Thymus (tissue), 11 donors: ENCODE data around the gene CNGA2. TPM values are rescaled to one million over a fixed set of nuclear protein-coding genes. Genes with fewer than 3 reads are reported as not detected.

Experiments used
- DNase-seq, 9 donors: peaks; one replicate each; pipeline ENCODE4 v3.0.0-alpha.2; 2013; ENCODE audit warnings: low spot score in 9 of 9, low read depth in 6 of 9, missing footprints in 1 of 9
- H3K27ac ChIP-seq, 2 donors: one replicate each; pipeline ENCODE4 v1.5.1; 2013; ENCODE audit warnings: control low read depth in 1 of 2, low read depth in 1 of 2, low read length in 1 of 2, mild to moderate bottlenecking in 1 of 2, moderate library complexity in 1 of 2
- H3K27me3 ChIP-seq, 2 donors: one replicate each; pipeline ENCODE4 v1.5.1; 2013; ENCODE audit warnings: low read length in 1 of 2; ENCODE audit not compliant: control insufficient read depth in 2 of 2, insufficient read depth in 1 of 2
- H3K36me3 ChIP-seq, 2 donors: one replicate each; pipeline ENCODE4 v1.5.1; 2013; ENCODE audit warnings: low read length in 1 of 2, mild to moderate bottlenecking in 1 of 2, moderate library complexity in 1 of 2; ENCODE audit not compliant: control insufficient read depth in 2 of 2, insufficient read depth in 2 of 2
- H3K4me1 ChIP-seq, 2 donors: one replicate each; pipeline ENCODE4 v1.5.1; 2013; ENCODE audit warnings: low read length in 2 of 2; ENCODE audit not compliant: control insufficient read depth in 2 of 2, insufficient read depth in 2 of 2
- H3K4me3 ChIP-seq, 2 donors: one replicate each; pipeline ENCODE4 v1.5.1; 2013; ENCODE audit warnings: low read length in 2 of 2, control low read depth in 1 of 2, mild to moderate bottlenecking in 1 of 2
- H3K9me3 ChIP-seq, 2 donors: one replicate each; pipeline ENCODE4 v1.5.1; 2013; ENCODE audit warnings: low read length in 1 of 2, mild to moderate bottlenecking in 1 of 2; ENCODE audit not compliant: control insufficient read depth in 2 of 2, insufficient read depth in 1 of 2
- WGBS: extraction: QIAGEN DNeasy Blood & Tissue Kit; methylation state at CpG from one replicate; pipeline ENCODE4 v1.1.7; 2013; 5-methylcytosine and 5-hydroxymethylcytosine counted together
- polyA plus RNA-seq: library from polyadenylated mRNA; stranded (reverse); fragments of 200-250 nt; gene quantifications from one replicate; pipeline ENCODE4 v1.2.3, GENCODE V29; 2013
- total RNA-seq: library from RNA; stranded (reverse); fragments of 120-200 nt; gene quantifications from one replicate; pipeline ENCODE4 v1.2.4, GENCODE V29; 2013
- donor health status: healthy.

The CNGA2 gene
- total and polyA plus RNA-seq, 2 donors = 0.02 to 0.09 TPM

DNA sequence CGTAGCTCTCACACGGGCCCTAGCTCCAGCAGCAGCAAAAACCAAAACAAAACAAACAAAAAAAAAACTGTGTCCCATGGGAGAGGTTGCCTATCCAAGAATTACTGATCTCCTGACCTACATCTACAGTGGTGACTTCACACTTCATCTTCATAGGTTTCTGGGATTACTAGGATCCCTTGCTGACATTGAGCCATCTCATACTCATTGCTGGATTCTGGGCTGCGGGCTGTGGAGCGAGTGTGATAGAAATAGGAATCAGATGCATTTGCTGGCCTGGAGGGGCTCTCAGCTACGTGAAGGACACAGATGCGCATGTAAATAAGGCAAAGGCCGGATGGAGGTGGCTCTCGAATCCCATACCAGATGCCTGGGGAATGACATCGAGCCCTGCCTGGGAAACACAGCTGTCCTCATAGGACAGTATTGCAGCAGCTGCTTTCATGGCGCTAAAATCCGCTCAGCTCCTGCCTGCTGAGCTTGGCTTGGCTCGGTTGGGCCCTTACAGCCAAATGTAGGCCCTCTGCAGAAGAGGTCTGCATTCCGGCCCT is 41.7 kb downstream of the CNGA2 start:
- 93% methylated on average over 13 of the region's 13 CpGs for WGBS
- no peaks in the 10 kb centered on the region for H3K9me3 ChIP-seq
- no peak for DNase-seq
- H3K27me3 ChIP-seq = no peaks in the 10 kb centered on the region
- no peak overlapping the region for H3K4me3 ChIP-seq
- H3K36me3 ChIP-seq = no peaks in the 10 kb centered on the region
- no peak overlapping the region for H3K27ac ChIP-seq
- no peaks in the 10 kb centered on the region for H3K4me1 ChIP-seq

DNA sequence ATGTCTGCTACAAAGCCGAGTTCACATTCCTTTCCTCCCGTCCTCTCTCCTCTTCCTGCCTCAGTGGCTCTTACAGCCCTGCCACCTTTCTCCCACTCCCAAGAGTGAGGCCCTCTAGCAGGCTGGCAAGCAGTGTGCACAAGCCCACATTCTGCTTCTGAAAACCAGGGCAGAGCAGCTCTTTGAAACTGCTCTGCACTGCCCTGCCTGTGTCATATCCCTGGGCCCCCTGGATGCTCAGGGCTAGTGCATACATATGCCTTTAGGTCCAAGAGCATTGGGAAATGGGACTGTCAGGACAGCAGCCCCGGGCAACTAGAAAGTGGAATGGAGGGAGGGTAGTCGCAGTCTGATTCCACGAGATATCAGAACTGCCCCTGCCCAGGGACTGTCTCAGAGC is 42.4 kb downstream of the CNGA2 start:
- Histone ChIP-seq H3K4me1 (no peaks in the 10 kb centered on the region), H3K27ac (no peak overlapping the region), H3K4me3 (no peak overlapping the region), H3K27me3 (no peaks in the 10 kb centered on the region), H3K9me3 (no peaks in the 10 kb centered on the region), H3K36me3 (no peaks in the 10 kb centered on the region)
- no peak for DNase-seq
- 95% methylated on average over 5 of the region's 5 CpGs for WGBS

DNA sequence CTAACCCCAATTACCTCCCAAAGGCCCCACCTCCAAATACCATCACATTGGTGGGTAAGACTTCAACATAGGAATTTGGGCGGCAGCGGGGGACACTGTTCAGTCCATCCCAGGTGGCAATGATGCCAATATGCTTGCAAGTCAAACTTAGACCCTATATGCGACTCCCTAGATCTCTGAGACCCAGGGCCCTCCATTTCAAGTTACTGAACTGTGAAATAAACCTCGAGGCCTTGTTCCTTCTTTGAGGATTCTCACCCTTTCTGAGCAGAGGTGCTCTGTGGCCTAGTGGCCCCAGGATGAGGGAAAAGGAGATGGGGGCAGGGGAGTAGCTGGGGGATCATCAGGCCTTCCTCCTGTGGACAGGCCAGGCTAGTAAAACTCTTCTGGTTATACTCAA is 44.7 kb downstream of the CNGA2 start:
- no peaks in the 10 kb centered on the region for H3K27me3 ChIP-seq
- H3K4me1 ChIP-seq = no peaks in the 10 kb centered on the region
- H3K36me3 ChIP-seq = no peaks in the 10 kb centered on the region
- H3K9me3 ChIP-seq = no peaks in the 10 kb centered on the region
- no peak overlapping the region for H3K4me3 ChIP-seq
- H3K27ac ChIP-seq = no peak overlapping the region
- 94% methylated on average over 4 of the region's 4 CpGs for WGBS
- DNase-seq = no peak

DNA sequence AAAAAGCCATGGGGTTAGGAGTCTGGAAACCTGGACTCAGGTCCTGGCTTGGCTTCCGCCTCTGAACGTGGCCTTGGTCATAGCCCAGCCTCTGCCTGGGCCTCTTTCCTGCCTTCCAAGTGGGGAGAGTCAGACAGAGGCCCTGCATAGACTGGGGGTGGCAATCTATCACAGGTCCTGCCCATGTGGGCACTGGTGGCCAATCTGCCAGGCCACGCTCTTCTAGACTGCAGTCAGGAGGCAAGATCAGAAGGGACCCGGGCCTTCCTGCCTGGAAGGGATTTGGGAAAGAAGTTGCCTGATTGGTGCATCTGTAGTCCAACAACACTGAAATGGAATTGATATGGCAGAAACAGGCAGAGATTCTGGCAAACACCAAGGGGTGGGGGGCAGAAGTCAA is 46.1 kb downstream of the CNGA2 start:
- Histone ChIP-seq H3K4me3 (no peak overlapping the region), H3K27me3 (no peaks in the 10 kb centered on the region), H3K9me3 (no peaks in the 10 kb centered on the region), H3K36me3 (no peaks in the 10 kb centered on the region), H3K27ac (no peak overlapping the region), H3K4me1 (no peaks in the 10 kb centered on the region)
- WGBS = 94% methylated on average over 4 of the region's 4 CpGs
- DNase-seq = no peak

DNA sequence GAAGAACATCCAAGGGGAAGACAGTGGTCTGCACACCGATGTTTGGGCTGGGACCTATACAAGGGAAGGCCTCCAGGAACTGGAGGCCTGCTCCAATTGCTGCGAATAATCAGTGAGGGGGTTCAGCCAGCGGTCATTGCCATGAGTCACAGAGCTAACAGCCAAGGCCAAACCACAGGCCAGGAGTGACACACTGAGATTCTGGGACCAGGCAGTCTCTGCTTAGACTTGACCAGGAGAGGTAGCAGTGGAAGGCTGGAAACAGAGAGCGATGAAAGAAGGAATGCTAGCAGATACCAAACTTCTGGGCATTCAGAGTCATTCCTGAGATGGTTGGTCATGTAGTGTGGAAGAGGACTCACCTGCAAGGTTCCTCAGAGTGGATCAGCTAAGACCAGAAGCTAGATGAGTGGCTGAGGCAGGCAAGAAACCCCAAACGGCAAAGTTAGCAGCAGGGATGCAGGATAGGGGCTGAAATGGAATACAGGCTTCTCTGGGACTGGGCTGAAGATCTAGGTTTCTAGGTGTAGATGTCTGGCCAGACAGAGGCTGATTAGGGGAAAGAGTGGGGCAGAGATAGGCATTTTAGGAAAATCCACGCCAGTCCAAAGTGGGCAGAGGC is 54.7 kb downstream of the CNGA2 start:
- DNase-seq = no peak
- H3K36me3 ChIP-seq = no peaks in the 10 kb centered on the region
- no peak overlapping the region for H3K27ac ChIP-seq
- no peaks in the 10 kb centered on the region for H3K27me3 ChIP-seq
- 91% methylated on average over 6 of the region's 6 CpGs for WGBS
- no peaks in the 10 kb centered on the region for H3K9me3 ChIP-seq
- no peaks in the 10 kb centered on the region for H3K4me1 ChIP-seq
- H3K4me3 ChIP-seq = no peak overlapping the region

DNA sequence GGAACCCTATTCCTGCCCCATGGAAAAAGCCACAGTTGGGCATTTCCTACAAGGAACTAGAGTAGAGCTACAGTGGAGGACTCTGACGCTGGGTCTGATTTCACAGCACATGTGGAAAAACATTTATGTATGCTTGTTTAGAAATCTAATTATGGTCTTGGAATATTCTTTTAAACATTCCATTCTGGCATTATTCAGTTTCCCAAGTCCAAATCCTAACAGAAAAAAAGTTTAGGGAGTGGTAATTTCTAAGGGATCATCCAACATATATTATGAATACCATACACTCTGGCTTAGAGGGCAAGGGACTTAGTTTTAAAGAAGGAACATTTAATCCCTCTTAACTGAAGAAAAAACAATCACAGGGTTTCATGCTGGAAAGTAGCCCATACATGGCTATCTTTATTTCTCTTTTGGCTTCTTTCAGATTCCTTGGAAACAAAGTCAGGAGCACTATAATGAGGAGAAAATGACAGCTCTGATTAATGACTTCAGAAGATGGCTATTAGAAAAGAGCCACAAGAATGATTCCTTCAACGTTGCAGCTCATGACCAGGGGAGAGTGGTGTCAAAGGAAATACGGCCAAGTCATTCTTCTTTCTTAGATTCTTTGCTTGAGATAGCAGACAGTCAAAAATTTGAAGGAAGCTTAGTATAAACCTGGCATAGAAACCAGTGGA is 56.1 kb downstream of the CNGA2 start:
- H3K36me3 ChIP-seq = no peaks in the 10 kb centered on the region
- 80% methylated on average over 3 of the region's 3 CpGs for WGBS
- no peak for DNase-seq

DNA sequence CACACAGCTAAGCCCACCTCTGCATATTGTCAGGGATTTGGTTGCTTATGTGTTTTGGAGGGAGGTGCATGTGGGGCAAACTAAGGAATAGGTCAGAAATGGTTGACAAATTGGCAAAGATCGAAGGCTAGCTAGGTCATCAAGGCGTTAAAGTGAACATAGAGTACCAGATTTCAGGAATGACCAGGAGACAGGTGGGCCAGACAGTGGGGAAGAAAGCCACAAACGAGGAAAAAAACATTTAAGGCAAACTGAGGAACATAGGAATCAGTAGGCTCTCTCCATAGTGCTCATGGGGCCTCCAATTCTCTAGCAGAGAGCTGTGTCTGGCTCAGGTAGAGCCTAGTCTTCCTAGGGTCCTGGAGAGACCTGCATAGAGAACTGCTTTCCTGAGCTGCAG is 57.4 kb downstream of the CNGA2 start:
- DNase-seq = no peak
- Histone ChIP-seq H3K27me3 (no peaks in the 10 kb centered on the region), H3K4me1 (no peaks in the 10 kb centered on the region), H3K9me3 (no peaks in the 10 kb centered on the region), H3K4me3 (no peak overlapping the region), H3K36me3 (no peaks in the 10 kb centered on the region), H3K27ac (no peak overlapping the region)
- 75% methylated on average over 3 of the region's 3 CpGs for WGBS

More for the DNA sequence above, 56.1 kb downstream of the CNGA2 start:
- Histone ChIP-seq H3K27ac (no peak overlapping the region), H3K4me1 (no peaks in the 10 kb centered on the region), H3K9me3 (no peaks in the 10 kb centered on the region), H3K4me3 (no peak overlapping the region), H3K27me3 (no peaks in the 10 kb centered on the region)

DNA sequence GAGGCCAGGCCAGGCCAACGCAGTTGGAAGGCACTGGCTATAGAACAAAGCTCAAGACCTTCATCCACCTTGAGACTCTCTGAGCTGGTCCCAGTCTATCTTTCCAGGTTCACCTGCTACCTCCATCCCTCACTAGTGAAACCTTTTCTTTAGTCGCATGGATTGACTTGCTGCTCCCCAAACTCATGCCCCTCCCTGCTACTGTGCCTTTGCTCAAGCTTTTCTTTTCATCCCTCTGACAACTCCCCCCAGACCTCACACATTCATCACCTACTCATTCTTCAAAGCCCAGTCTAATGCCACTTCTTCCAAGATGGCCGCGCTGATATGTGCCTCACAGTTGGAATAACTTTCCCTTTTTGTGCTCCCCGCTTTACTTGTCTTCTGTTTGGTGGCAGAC is 58.0 kb downstream of the CNGA2 start:
- WGBS = 94% methylated on average over 5 of the region's 5 CpGs
- no peaks in the 10 kb centered on the region for H3K4me1 ChIP-seq

DNA sequence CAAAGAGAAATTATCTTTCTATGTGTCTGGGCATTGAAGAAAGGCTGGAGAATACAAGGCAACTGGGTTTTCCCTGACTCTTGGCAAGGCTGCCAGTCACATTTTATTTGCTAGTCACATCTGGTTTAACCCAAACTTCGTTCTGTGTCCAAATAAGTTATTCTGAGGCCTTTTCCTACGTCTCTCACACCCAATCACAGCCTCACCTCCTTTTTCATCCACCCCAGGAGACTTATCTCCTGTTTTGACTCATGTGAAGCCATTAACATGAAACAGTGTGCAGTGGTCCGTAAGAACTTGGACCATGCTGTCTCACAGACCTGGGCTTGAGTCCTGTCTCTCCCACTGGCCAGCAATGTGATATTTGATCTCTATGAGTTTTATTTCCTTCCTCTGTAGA is 59.3 kb downstream of the CNGA2 start:
- Histone ChIP-seq H3K36me3 (no peaks in the 10 kb centered on the region), H3K4me3 (no peak overlapping the region), H3K27me3 (no peaks in the 10 kb centered on the region), H3K27ac (no peak overlapping the region), H3K4me1 (no peaks in the 10 kb centered on the region), H3K9me3 (no peaks in the 10 kb centered on the region)
- DNase-seq = no peak
- WGBS = 72% methylated on average over 3 of the region's 3 CpGs

More for the DNA sequence above, 58.0 kb downstream of the CNGA2 start:
- no peaks in the 10 kb centered on the region for H3K9me3 ChIP-seq
- no peak overlapping the region for H3K27ac ChIP-seq
- no peak overlapping the region for H3K4me3 ChIP-seq
- H3K36me3 ChIP-seq = no peaks in the 10 kb centered on the region
- DNase-seq = no peak
- no peaks in the 10 kb centered on the region for H3K27me3 ChIP-seq
